Mucosa of rectum (tissue), 2 donors: Measurements from ENCODE around the gene CROCC2.

Experiments used
- H3K27ac ChIP-seq, 2 donors: one replicate each; pipeline ENCODE4 v1.7.0; 2013; ENCODE audit warnings: inconsistent platforms in 2 of 2, low read depth in 2 of 2, low read length in 2 of 2
- H3K27me3 ChIP-seq, 2 donors: one replicate each; pipeline ENCODE4 v1.7.0; 2013; ENCODE audit warnings: low read length in 2 of 2; ENCODE audit not compliant: control insufficient read depth in 2 of 2, insufficient read depth in 2 of 2
- H3K36me3 ChIP-seq, 2 donors: one replicate each; pipeline ENCODE4 v1.7.0; 2013; ENCODE audit warnings: low read length in 2 of 2; ENCODE audit not compliant: control insufficient read depth in 2 of 2, insufficient read depth in 2 of 2
- H3K4me1 ChIP-seq, 2 donors: one replicate each; pipeline ENCODE4 v1.7.0; 2013; ENCODE audit warnings: low read length in 2 of 2, mild to moderate bottlenecking in 1 of 2; ENCODE audit not compliant: control insufficient read depth in 2 of 2, insufficient read depth in 2 of 2
- H3K4me3 ChIP-seq, 2 donors: one replicate each; pipeline ENCODE4 v1.7.0; 2013; ENCODE audit warnings: low read length in 2 of 2
- H3K9ac ChIP-seq, 2 donors: one replicate each; pipeline ENCODE4 v1.7.0; 2013; ENCODE audit warnings: low read length in 2 of 2, low read depth in 1 of 2, mild to moderate bottlenecking in 1 of 2
- H3K9me3 ChIP-seq, 2 donors: one replicate each; pipeline ENCODE4 v1.7.0; 2013; ENCODE audit warnings: low read length in 2 of 2; ENCODE audit not compliant: control insufficient read depth in 2 of 2
- donor health status: healthy.
- donor health status: Normal muscosa, but diverticular disease.

CROCC2 gene

DNA sequence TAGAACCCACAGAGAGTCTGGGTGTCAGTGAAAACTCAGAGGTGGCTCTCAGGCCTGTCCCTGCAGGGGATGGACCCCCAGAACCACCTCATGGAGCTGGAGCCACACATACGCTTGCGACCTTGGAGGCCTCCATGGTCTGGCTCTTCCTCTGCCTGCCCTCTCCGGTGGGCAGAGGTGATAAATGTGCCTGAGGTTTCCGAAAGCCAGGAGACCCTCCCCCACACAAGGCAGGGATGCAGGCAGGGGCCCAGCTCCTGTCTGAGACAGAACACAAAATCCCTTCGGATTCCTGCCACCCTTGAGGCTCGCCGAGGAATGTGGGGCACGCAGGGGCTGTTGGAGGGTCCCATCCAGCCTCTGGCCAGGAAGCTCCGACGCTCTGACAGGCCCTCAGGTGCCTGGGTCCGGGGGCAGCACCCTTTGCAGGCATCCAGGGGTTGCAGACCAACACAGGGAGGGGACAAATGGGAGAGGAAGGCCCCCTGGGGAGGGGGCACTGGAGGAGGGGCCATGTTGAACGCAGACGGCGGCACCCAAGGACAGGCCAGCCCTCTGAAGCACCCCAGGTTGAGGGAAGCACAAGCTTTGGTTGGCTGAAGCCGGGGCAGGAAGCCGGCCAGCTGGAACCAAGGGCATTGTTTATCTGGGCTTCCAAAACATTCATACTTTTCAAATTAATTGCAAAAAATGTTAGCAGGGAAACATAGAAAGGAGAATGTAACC lies 88.2 kb downstream of the CROCC2 start:
- no peaks in the 10 kb centered on the region for H3K36me3 ChIP-seq
- H3K27me3 ChIP-seq = no peaks in the 10 kb centered on the region
- H3K9me3 ChIP-seq = no peaks in the 10 kb centered on the region
- peaks cover 10 to 26% of the 10 kb centered on the region in 2 donors for H3K4me1 ChIP-seq
- no peak overlapping the region for H3K9ac ChIP-seq
- H3K27ac ChIP-seq = no peak overlapping the region
- H3K4me3 ChIP-seq = no peak overlapping the region

DNA sequence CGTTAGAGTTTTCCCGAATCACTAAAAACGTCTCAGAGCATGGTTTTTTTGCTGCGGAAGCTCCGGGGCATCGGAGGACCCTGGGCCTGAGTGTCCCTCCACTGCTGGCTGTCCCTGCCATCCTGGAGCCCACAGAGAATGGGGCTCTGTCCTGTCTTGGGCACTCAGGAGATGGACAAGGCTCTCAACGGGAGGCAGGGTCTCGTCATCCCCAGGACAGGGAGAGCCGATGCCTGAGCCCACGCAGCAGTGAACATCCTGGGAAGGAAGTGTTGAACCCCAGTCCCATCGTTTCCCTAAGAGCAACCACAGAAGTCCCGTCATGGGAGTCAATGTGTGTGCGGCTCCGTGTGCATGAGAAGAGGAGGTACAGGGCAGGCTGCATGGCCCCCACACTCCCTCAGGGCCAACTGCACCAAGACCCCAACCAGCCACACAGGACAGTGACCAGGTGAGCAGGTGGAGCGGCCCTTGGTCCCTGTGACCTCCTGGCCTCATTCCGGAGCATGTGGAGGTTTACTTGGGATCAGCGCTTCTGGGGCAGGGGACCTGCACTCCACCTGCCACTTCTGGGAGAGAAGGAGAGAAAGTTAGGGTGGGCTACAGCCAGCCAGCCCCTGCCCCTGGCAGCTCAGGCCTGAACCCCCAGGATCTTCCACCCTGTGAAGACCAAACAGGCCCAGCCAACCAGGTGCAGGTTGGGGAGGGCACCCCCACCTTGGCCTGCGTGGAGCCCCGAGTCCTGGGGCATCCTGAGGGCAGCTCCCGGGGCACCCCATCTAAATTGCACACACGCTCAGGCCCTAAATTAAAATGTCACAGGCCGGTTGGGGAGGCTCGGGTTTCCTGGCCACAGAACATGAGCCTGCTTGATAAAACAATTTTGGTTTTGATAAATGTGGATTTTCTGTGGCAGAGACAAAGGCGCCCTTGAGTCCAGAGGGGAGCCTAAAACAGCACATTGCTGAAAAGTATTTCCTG lies 89.2 kb downstream of the CROCC2 start:
- no peak overlapping the region for H3K27ac ChIP-seq
- no peaks in the 10 kb centered on the region for H3K27me3 ChIP-seq
- H3K9me3 ChIP-seq = no peaks in the 10 kb centered on the region
- H3K36me3 ChIP-seq = no peaks in the 10 kb centered on the region
- no peak overlapping the region for H3K4me3 ChIP-seq
- H3K9ac ChIP-seq = no peak overlapping the region
- peaks cover 11 to 21% of the 10 kb centered on the region in 2 donors for H3K4me1 ChIP-seq

DNA sequence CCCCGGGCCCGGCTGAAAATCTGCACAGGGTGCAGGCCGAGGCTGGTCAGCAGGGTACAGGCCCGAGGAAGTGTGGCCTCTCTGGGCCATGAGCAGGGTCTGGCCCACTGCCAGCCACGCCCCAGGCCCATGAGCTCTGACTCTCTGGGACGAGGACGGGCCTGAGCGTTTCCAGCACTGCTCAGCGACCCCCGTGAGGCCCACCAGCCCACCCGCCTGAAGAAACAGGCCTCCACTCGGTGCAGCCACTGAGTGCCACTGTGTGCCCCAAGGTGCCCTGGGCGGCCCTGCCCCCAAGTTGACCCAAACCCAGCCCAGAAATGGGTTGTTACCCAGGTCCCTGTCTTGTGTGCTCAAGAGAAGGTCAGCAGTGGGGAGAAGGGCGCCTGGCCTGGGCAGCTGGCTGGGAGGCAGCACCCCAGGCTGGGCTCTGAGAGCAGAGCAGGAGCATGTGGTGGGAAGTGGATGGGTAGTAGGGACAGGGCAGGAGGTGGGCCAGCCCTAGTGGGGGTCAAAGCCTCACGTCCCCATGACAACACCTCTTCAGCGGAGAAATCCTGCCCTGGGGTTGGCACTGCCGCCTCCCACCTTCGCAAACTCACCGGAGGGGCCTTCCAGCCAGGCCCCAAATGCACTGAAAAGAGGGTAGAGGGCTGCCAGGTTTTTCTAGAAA lies 90.2 kb downstream of the CROCC2 start:
- Histone ChIP-seq H3K27ac (peak overlapping the region in 1 of 2 donors; percentile 26), H3K9ac (no peak overlapping the region), H3K36me3 (no peaks in the 10 kb centered on the region), H3K9me3 (no peaks in the 10 kb centered on the region), H3K27me3 (no peaks in the 10 kb centered on the region), H3K4me1 (peaks cover 11 to 20% of the 10 kb centered on the region in 2 donors), H3K4me3 (no peak overlapping the region)

DNA sequence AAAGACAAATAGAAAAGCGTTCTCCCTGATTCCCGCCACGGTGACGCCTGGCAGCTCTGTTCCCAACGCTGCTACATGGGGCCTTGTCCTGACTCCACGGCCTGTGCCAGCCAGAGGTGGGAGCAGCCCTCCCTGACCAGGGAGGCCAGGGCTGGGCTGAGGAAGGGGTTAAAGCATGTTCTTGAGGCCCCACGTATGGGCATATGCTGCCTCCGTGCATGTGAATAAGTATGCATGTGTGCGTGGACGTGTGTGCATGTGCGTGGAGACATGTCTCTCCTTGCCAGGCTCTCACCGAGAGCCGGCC lies 90.7 kb downstream of the CROCC2 start:
- H3K9ac ChIP-seq = no peak overlapping the region
- peak overlapping the region in 1 of 2 donors; percentile 26 for H3K27ac ChIP-seq
- peaks cover 11 to 20% of the 10 kb centered on the region in 2 donors for H3K4me1 ChIP-seq
- peaks cover 0 to 2% of the 10 kb centered on the region in 2 donors for H3K27me3 ChIP-seq
- no peaks in the 10 kb centered on the region for H3K36me3 ChIP-seq
- no peak overlapping the region for H3K4me3 ChIP-seq
- no peaks in the 10 kb centered on the region for H3K9me3 ChIP-seq

DNA sequence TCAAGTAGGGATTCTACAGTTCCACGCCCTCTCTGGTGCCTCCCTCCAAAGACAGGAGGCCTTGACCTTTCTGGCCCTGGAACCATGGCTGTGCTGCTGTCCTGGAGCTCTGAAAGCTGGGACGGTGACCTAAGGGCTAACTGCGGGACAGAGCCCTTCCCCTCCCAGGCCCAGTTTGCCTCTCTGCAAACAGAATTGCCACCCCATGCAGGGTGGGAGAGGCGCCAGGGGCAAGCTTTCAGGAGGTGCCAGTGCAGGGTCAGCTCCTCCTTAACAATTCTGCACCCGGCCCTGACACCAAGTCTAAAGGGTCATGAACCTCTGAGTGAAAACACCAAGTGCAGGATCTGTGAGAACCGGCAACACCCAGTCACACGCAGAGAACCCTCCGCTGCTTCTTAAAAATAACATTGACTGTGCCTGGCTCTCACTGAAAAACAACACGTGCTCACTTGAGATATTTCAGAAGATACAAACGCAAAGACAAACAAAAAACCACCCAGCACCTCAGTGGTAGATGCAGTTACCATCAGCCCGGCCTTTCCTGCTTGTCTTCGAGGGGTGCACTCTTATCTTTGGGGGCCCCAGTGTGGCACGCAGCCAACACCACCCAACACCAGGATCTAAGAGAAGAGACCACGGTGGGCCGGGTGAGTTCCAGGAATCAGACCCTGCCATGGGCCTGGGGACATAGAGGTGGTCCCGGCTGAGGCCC lies 91.2 kb downstream of the CROCC2 start:
- peak overlapping the region in 1 of 2 donors; percentile 74 for H3K4me3 ChIP-seq
- peaks cover 0 to 2% of the 10 kb centered on the region in 2 donors for H3K27me3 ChIP-seq
- peak overlapping the region in 1 of 2 donors; percentile 86 for H3K9ac ChIP-seq
- H3K9me3 ChIP-seq = no peaks in the 10 kb centered on the region
- no peaks in the 10 kb centered on the region for H3K36me3 ChIP-seq
- H3K27ac ChIP-seq = peak overlapping the region; percentile 58 to 77
- H3K4me1 ChIP-seq = peaks cover 11 to 15% of the 10 kb centered on the region in 2 donors

DNA sequence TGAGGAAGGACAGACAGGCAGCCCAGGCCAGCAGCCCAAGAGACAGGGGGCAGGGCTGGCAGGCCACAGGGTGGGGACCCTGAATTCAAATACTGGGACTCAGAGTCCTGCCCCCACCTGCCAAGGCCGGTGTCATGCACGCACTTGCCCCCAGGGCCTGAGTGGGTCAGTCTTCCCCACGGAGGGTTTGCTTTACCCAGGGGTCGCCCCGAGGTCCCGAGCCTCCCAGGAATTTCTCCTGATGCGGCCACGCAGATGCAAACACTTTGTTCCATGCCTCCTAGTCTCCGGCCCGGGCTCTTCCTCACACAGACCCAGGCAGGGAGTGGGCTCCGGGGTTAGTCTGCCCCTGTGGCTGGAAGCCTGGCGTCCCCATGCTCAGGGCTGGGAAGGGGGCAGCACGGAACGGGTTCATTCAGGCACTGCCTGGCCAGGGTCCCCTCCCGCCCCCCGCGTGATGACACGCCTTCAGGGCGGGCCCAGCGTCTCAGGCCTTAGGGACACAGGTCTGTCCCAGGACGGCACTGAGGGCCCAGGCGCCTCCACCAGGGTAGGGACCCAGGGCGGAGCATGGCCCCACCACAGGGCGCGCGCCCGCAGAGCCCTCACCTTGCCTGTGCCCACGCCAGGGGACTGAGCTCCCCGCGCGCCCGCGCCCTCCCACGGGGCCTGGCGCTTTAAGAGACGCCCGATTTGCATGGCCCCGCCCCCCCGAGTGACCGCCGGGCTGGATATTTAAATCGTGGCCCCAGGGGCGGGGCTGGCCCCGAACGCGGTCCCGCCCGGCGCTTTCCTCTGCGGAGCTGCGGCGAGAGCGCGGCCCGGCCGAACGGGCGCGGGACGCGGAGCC lies 91.9 kb downstream of the CROCC2 start, which contains the start of gene SNED1:
Gene SNED1 (plus strand): TSS at position 763 of the 850 bp plus-strand sequence. CDS start 220 bp downstream, outside the sequence.
- H3K4me1 ChIP-seq = peaks cover 7 to 15% of the 10 kb centered on the region in 2 donors
- H3K27ac ChIP-seq = peak within 1 kb of the TSS; percentile 58 to 77
- H3K36me3 ChIP-seq = no peaks in the 10 kb centered on the region
- peak within 1 kb of the TSS; percentile 67 to 74 for H3K4me3 ChIP-seq
- peaks cover 0 to 2% of the 10 kb centered on the region in 2 donors for H3K27me3 ChIP-seq
- peak within 1 kb of the TSS; percentile 41 to 86 for H3K9ac ChIP-seq
- no peaks in the 10 kb centered on the region for H3K9me3 ChIP-seq

DNA sequence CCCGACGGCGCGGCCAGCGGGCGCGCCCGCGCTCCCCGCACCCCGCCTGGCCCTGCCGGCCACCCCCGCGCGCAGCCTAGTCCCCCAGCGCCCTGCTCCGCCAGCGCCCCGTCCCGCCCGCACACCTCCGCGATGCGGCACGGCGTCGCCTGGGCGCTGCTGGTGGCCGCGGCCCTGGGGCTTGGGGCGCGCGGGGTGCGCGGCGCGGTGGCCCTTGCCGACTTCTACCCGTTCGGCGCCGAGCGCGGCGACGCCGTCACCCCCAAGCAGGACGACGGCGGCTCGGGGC lies 92.5 kb downstream of the CROCC2 start:
- Histone ChIP-seq H3K9ac (peak overlapping the region in 1 of 2 donors; percentile 86), H3K27ac (no peak overlapping the region), H3K27me3 (peaks cover 0 to 2% of the 10 kb centered on the region in 2 donors), H3K9me3 (peaks cover 3 to 5% of the 10 kb centered on the region in 2 donors), H3K4me1 (peaks cover 7 to 15% of the 10 kb centered on the region in 2 donors), H3K4me3 (peak overlapping the region; percentile 50 to 74), H3K36me3 (no peaks in the 10 kb centered on the region)

DNA sequence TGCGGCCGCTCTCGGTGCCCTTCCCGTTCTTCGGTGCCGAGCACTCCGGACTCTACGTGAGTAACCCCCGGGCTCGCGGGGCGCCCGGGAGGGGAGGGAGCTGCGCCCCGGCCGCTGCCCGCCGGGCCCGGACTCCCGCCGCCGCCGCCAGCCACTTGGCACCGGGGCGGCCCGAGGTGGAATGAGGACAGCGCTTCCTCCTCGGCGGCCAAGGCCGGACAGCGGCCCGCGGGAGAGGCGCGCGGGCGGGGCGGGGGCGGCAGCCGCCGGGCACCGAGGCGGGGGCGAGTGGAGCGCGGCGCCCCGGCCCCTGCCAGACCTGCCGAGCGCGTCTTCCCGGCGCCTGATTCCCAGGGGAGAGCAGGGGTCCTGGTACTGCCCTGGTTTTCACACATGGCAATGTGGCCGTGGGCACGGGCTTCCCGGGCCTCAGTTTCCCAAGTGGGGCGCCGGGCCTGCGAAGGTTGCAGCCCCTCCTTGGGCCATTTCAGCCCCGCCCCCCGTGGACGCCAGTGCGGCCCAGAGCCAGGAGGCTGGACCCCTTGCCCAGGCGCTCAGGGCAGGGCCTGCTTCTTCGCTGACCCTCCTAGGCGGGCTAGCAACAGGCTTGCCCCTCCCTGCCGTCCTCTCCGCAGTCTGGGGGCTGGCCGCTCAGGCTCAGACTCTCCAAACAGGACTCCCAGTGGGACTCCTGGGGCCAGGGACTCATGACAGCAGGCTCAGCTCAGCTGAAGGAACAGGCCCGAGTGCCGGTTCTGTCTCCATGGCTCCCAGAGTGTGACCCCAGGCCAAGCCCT lies 93.1 kb downstream of the CROCC2 start:
- Histone ChIP-seq H3K27ac (no peak overlapping the region), H3K9me3 (peaks cover 6 to 7% of the 10 kb centered on the region in 2 donors), H3K4me1 (peaks cover 7 to 15% of the 10 kb centered on the region in 2 donors), H3K9ac (peak overlapping the region in 1 of 2 donors; percentile 86), H3K36me3 (no peaks in the 10 kb centered on the region), H3K27me3 (peaks cover 0 to 2% of the 10 kb centered on the region in 2 donors), H3K4me3 (peak overlapping the region; percentile 50 to 55)
